ENCODE data around the gene LAMB4.

The LAMB4 gene

DNA sequence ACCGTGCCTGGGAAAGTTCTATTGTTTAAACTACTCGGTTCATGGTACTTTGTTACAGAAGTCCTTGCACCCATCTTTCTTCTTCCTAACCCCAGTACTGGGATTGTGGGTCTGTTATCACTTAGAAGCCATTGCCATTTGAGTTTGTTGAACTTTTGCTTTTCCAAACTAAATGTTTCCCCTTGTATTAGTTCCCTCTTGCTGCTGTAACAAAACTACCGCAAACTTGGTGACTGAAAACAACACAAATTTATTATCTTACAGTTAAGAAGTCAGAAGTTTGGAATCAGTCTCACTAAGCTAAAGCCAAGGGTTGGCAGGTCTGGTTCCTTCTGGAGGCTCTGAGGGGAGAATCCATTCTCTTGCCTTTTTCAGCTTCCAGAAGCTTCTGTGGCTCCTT, 6.9 kb upstream of the LAMB4 start:
- H3K4me3 ChIP-seq (ENCODE audit: low read length), result no peak overlapping the region
- no peak for DNase-seq (ENCODE audit: low read depth)
- TF ChIP-seq, protein P1, sequence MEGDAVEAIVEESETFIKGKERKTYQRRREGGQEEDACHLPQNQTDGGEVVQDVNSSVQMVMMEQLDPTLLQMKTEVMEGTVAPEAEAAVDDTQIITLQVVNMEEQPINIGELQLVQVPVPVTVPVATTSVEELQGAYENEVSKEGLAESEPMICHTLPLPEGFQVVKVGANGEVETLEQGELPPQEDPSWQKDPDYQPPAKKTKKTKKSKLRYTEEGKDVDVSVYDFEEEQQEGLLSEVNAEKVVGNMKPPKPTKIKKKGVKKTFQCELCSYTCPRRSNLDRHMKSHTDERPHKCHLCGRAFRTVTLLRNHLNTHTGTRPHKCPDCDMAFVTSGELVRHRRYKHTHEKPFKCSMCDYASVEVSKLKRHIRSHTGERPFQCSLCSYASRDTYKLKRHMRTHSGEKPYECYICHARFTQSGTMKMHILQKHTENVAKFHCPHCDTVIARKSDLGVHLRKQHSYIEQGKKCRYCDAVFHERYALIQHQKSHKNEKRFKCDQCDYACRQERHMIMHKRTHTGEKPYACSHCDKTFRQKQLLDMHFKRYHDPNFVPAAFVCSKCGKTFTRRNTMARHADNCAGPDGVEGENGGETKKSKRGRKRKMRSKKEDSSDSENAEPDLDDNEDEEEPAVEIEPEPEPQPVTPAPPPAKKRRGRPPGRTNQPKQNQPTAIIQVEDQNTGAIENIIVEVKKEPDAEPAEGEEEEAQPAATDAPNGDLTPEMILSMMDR (IDR thresholded peaks at IDR 0.05; ENCODE audit: insufficient read depth, low read depth, low read length, missing control alignments), result no peak

DNA sequence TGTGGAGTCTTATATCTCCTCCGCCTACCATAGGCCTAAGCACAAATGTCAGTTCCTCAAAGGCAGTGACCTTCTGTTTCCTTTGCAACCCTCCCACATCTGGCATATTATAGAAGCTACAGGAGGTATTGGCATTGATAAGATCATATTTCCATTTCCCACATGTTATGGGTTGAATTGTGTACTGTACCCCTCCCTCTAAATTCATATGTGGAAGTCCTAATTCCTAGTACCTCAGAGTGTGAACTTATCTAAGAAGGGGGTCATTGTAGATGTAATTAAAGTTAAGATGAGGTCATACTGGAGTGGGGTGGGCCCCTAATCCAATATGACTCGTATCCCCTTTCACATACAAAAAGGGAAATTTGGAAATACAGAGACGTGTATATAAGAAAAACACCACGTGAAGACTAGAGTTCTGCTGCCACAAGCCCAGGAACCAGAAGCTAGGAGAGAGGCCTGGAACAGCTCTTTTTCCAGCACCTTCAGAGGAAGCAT, 6.1 kb upstream of the LAMB4 start:
- H3K4me3 ChIP-seq (ENCODE audit: low read length), result no peak overlapping the region
- TF ChIP-seq, protein P1 (IDR thresholded peaks at IDR 0.05; ENCODE audit: insufficient read depth, low read depth, low read length, missing control alignments), result no peak

DNA sequence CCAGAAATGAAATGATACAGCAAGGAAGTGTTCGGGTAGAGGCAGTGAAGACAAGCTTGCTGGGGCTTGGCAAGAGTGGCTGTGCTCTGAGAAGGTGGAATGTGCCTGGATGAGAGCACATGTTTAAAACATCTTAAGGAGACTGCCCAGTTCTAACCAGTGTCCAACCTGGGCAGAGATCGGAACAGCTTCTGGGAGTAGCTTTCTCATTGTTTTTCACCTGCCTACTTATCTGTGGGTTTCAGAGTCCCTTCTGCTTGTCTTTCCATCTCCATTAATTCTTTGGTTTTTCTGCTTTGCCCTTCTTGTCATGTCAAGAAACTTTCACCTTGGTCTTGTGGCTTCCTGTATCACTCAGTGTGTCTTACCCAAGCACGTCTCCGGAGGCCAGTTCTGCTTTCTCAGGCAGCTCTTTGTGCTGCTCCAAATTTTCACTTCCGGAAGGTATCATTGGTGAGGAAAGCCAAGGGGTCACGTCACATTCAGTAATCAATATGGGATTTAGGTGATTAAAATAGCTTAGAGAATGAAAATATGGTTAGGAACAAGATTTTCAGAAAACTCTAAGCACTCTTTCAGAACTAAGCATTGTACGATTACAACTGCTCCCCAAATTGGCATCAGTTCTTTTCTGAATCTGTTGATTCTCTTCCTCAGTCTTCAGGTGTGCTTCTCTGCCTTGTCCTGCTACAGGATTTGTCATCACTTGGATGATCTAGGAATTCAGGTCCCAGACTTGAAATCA, 5.5 kb upstream of the LAMB4 start:
- DNase-seq (ENCODE audit: low read depth), result no peak
- TF ChIP-seq, protein P1 (IDR thresholded peaks at IDR 0.05; ENCODE audit: insufficient read depth, low read depth, low read length, missing control alignments), result no peak
- no peak overlapping the region for H3K4me3 ChIP-seq (ENCODE audit: low read length)

More for the DNA sequence above, 6.1 kb upstream of the LAMB4 start:
- DNase-seq (ENCODE audit: low read depth), result no peak

DNA sequence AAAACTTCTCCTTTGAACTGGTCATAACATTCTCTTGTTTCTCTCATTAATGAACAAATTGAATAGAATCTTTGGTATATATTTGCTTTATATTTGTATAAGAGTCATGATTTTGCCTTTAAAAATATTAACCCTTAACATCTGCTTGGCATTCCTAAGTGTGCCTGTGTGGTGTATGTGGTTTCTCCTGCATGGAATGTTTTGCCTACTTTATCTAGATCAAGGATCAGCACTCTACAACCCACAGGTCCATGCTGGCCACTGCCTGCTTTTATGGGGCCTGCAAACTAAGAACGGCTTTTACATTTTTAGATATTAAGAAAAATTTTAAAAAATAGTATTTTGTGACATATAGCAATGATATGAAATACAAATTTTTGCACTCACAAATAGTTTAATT, 4.3 kb upstream of the LAMB4 start:
- no peak for DNase-seq (ENCODE audit: low read depth)
- TF ChIP-seq, protein P1 (IDR thresholded peaks at IDR 0.05; ENCODE audit: insufficient read depth, low read depth, low read length, missing control alignments), result no peak
- no peak overlapping the region for H3K4me3 ChIP-seq (ENCODE audit: low read length)

DNA sequence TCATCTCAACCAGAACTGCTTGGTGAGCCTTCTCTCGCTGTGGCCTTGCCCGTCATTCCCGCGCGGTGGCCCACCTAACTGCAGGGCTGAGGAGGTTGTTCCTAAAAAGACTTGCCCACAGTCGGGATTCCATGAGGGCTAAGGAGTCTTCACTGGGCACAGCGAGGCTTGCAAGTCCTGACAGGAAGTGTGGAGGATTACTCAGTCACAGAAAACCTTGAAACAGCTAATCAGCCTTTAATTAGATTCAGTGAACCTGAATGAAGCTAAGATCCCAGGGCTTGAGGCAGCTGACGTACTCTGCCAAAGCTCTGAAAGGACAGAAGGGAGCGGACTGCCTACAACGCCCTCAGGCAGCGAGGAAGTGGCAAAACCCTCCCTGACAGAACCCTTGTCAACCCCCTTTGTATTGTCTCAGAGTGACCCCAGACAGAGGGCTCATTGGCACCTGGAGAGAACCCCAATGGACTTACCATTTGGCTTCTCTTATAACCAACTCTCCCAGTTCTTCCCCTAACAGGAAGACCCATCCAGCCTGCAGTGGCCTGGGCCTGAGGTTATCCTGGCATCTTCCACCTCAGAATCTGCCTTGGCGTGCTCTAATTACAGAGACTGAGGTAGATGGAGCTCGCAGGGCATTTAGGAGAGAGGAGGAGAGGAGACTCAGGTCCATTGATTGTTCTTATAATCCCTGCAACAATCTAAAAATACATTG, 2.5 kb upstream of the LAMB4 start:
- DNase-seq (ENCODE audit: low read depth), result peak; percentile 95
- TF ChIP-seq, protein P1 (IDR thresholded peaks at IDR 0.05; ENCODE audit: insufficient read depth, low read depth, low read length, missing control alignments), result no peak
- H3K4me3 ChIP-seq (ENCODE audit: low read length), result no peak overlapping the region

DNA sequence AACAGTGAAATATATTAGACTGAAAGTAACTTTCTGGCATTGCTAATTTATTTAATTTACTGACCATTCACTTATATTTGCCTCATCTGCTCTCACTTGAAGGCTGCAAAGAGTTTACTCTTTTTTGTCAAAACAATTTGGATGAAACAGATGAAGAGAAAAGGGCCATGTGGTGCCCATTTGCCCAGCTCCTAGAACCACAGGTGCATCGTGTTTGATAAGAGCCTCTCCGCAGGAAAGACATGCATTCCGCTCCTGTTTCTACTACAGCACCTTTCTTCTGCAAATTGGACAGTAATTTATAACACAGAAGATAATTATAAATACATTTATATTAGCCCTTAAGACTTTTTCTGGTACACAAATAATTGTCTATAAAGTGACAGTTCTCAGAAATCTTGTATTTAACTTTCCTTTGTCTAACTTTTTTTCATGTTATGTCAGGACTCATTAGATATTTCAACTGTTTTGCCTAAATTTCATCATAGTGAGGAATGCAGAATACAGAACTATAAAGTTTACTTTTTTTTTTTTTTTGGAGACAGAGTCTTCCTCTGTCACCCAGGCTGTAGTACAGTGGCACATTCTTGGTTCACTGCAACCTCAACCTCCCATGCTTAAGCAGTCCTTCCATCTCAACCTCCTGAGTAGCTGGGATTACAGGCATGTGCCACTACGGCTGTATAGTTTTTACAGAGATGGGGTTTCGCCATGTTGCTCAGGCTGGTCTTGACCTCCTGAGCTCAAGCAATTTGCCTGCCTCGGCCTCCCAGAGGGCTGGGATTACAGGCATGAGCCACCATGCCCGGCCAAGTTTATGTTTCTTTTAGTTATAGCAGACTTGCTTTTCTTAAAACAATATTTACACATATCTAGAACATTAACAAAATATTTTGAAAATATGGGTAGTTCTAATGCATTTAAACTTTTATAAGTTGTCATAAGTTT, 869 bp downstream of the LAMB4 start:
- TF ChIP-seq, protein P1 (IDR thresholded peaks at IDR 0.05; ENCODE audit: insufficient read depth, low read depth, low read length, missing control alignments), result no peak

More for the DNA sequence above, 869 bp downstream of the LAMB4 start:
- DNase-seq (ENCODE audit: low read depth), result no peak
- no peak overlapping the region for H3K4me3 ChIP-seq (ENCODE audit: low read length)

All from epithelial cell of esophagus (primary cell).